Islet of Langerhans (tissue), 1 donor: ENCODE data around the gene RASSF1.

Source experiments
- FAIRE-seq: peaks from one replicate; lab custom pipeline; 2011; peaks lifted over from hg19 to GRCh38; lab: Jason Lieb, UNC

The RASSF1 gene

DNA sequence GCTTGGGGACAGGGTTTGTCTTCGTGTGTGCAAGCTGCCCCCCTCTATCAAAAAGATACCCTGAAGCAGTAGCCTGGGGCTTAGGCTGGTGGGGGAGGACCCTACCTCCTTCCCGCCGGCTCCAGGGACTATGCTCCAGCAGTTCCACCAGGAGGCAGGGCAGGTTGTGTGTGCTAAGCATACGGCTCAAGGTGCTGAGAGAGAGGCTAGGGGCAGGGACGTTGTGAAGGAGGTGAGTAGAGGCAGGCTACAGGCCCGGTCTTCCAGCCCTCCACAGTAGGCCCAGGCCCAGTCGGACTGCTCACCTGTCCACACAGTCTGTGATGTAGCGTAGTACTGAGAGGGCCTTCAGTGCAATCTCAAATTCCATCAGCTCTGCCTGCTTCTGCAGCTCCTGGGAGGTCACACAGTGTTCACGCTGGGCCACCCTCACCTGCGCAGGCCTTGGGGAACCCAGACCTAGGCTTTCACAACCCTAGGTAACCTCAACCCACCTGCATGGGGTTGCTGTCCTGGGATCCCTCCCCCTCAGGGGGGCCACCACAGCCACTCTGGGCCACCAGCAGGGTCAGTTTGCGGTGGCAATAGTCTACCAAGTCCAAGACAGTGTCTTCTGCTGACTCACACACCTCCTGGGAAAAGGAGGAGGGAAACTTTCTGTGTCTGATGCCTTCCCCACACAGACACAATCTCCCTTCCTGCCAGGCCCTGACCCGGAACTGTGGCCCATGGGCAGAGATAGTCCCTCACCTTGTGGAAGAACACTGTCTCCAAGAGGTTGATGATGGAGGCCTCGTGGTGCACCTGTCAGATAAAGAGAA is 2.4 kb upstream of the RASSF1 start:
- FAIRE-seq = no peak

DNA sequence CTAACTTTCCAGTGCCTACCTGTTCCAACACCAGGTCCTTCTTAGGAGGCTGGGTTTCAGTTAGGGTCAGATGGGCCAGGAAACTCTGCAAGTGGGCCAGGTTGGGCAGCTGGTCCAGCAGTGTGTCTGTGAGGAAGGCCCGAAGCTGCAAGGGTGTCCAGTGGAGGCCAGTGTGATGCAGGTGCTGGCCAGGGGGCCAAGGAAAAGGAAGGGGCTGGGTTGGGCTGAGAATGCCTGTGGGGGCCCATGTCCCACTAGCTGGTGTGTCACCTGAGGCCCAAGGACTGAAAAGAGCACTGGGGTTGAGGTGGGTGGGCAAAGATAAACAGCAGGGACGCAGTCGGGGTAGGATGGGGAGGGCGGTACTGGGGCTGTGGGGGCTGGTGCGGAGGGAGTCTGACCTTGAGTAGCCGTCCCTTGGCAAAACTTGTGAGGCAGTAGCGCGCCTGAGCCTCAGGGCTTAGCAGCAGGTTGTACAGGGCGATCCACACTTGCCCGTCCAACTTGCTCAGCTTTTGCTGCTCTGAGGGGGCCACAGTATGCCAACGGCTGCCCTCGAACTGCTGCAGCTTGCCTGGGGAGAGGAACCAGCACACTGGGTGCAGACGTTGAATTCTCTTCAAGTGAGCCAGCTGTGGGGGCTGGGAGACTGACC is 1.5 kb upstream of the RASSF1 start:
- FAIRE-seq = no peak

DNA sequence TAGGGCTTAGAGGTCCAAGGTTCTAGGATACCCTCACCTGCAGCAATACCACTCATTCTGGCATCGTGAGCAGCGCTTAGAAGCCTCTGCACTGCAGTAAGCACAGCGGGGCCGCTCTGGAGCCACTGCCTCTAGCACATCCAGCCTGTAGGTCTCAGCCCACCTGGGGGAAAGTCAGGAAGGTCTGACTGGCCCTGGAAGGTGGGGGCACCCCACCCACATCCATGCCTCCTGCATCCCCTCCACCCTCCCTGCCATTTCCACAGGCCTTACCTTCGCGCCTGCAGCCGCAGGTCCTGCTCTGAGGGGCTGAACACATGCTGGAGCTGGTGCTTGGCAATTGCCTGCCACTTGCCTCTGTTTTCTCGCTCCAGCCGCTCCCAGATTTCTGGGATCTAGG is 901 bp upstream of the RASSF1 start:
- no peak for FAIRE-seq

DNA sequence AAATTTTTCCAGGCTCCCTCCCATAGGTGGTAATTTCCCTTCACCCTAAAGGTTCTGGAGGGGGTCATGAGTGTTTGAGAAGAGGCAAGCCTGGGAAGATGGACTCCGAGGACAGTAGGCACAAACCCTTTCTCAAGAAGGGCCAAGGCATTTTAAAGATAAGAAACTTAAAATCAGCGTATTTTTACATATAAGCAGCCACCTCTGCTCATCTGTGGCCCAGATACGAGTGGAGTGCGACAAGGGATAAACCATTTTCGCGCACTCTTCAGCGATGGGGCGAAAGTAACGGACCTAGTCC is 539 bp downstream of the RASSF1 start:
- FAIRE-seq = no peak

DNA sequence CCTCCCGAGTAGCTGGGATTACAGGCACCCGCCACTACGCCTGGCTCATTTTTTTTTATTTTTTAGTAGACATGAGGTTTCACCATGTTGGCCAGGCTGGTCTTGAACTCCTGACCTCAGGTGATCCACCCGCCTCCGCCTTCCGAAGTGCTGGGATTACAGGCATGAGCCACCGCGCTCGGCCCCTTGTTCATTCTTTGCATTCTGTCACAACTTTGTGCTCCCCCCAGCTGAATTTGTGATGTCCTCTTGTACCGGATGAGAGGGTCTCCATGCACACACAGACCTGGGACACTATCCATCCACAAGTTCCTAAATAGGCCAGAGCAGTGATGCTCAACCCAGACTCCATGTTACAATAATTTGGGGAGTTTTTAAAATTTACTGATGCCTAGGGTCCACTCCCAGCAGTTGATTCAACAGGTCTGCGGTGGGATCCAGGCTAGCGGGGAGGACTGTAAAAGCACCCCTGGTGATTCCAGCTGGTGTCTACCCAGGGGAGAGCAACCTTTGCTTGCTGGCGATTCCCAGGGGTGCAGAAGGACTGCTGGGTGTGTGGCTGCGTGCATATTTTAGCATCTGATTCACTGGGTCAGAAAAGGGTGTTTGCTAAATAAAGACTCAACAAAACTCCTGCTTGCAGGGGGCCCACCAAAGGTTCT is 1.0 kb downstream of the RASSF1 start:
- no peak for FAIRE-seq

DNA sequence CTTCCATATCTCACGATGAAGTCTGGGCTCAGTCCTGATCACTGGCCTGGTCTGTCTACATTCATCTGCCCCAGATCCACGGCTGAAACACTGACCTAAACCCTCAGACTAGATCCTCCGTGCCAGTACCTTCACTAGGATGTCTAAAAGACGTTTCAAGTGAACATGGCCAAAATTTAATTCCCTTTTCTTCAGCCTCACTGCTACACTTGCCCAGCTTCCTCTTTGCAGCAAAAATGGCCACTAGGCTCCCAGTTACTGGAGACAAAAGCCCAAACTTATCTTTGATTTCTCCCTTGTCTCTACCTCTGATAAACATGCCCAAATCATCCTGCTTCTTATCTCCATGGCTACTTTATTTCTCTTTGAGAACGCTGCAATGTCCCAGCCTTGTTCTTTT is 1.7 kb downstream of the RASSF1 start:
- FAIRE-seq = no peak

DNA sequence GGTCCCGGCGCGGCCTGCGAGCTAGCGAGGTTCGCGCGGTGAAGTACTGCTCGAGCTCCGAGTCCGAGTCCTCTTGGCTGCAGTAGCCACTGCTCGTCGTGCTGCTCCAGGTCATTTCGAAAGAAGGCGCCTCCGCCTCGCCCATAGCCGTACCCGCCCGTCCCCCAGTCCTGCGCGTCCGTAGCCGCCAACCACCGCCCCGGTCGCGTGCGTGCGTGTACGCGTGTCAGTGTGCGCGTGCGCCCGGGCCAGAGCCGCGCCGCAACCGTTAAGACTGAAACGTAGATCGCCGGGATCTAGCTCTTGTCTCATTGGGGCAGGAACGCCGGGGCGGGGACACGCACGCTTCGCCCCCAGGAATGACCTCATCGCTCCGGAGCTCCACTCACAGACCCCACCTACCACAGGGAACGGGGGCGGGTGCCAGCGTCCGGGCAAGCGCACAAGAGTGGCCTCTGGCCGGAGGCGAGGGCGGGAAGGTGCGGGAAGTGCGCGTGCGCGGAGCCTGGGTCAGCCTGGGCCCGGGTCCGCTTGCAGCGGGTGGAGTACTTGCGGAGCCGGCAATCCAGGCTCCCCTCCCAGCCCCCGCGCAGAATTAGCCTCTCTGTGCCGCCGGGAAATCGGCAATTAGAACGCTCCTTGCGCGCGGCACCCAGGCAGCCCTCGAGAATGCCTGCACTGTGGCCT is 3.3 kb downstream of the RASSF1 start:
- peak; percentile 89 for FAIRE-seq

DNA sequence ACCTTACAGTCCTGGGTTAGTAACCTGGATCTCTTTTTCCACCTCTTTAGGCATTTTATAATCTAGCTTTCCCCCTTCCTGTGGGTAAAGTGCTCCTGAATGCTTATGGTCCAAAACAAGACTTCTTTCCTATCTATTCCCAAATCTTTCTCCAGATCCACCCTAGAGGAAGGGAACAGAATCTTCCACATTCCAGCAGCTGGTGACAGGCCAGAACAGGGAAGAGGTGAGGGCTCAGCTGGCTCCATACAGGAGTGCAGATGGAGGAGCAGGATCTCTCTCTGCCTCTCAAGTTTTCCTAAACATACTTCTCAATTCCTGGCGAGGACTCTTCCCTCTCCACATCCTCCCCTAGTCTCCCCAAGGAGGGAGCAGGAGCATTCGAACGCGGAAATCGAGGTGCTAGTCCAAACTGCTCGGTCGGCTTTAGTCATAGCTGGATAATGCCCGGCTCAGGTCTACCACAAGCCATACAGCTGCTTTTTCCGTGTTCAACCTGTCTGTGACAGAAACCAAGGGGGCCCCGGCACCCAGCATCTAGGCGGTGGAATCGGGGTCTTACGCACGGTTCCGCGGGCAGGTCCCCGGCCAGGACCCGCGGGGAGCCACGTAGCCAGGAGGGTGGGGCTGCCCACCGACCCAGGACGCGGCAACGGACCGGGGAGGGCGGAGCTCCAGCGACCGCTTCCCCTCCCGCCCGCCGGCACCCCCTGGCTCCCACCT is 4.0 kb downstream of the RASSF1 start:
- FAIRE-seq = no peak

DNA sequence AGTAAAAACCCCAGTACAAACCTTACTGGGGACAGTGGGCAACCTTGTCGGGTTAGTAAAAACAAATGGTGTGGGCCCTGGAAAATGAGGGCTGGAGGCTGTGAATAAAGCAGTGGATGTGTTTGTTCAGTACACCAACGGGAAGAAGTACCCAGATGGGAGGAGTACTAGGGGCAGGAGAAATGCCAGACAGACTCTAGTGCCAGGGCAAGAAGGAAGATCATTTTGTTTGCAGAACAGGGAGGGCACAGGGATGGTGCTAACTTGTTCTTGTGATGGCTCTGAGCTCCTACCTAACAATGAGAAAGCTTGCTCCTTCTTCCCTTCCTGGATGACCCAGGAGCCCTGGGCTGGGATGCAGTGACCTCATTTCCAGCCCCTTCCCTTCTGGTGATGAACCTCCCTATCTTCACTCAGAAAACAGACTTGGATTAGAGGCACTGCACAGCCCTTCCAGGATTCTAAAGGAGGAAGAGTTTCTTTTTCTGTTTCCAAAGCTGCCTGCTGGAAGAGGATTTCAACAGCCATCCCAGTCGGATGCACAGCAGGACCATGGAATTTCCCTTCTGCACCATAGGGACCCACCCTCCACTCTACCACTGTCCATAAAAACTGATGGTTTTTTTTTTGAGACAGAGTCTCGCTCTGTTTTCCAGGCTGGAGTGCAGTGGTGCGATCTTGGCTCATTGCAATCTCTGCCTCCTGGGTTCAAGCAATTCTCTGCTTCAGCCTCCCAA is 6.1 kb downstream of the RASSF1 start:
- no peak for FAIRE-seq

DNA sequence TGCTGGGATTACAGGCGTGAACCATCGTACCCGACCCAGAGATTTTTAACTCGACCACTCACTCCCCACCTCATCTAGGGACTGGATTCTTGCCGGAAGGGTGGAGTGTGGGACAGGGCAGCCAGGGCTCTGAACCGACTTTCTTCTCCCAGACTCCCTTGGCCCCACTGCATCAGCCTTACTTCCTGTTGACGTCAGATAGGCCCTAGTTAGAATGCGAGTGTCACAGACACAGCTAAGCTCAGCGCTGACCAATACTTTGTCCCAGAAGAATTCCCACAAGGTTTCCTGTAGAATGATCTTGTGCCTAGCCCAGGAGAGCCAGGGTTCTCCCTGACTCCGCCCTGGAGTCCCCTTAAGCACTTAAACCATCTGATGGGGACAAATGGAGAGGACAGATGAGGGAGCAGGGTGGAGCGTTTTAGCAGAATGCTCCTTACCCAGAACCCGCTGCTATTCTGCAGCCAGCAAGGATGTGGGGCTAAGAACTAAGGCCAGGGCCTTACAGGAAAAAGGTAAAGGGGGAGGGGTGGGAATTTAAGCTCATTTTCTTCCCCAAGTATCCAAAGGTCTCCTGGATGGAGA is 6.8 kb downstream of the RASSF1 start:
- no peak for FAIRE-seq

DNA sequence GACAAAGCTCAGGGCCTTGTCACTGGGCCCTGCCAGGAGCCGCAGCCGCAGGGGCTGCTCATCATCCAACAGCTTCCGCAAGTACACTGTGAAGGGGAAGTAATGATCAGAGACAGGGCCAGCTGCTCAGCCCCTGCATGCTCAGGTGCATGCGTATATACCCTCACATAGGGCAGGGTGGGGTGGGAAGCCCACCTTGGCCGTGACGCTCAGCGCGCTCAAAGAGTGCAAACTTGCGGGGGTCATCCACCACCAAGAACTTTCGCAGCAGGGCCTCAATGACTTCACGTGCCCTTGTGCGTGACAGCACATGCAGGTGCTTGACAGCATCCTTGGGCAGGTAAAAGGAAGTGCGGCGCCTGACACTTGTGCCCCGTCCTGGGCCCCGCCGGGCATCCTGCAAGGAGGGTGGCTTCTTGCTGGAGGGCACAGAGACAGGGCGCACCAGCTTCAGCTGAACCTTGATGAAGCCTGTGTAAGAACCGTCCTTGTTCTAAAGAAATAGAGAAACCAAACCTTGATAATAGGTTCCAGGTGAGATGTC is 9.2 kb downstream of the RASSF1 start:
- FAIRE-seq = no peak

DNA sequence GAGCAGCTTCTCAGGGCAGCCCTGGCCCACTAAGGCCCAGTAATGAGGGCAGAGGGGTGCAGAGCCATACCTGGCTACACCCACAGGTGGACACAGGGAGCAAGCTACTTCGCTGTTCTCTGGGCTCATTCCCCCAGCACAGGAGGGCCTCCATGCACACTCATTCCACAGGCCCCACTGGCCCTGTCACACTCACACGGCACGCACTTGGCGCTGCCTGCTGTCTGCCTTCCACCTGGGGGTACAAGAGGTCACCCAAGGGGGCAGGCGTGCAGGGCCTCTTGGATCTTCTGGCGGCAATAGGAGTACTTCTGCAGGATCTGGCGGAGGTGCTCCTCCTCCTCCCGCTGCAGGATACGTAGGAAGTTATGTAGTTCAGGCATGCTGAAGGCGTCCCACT is 10.3 kb downstream of the RASSF1 start:
- no peak for FAIRE-seq

DNA sequence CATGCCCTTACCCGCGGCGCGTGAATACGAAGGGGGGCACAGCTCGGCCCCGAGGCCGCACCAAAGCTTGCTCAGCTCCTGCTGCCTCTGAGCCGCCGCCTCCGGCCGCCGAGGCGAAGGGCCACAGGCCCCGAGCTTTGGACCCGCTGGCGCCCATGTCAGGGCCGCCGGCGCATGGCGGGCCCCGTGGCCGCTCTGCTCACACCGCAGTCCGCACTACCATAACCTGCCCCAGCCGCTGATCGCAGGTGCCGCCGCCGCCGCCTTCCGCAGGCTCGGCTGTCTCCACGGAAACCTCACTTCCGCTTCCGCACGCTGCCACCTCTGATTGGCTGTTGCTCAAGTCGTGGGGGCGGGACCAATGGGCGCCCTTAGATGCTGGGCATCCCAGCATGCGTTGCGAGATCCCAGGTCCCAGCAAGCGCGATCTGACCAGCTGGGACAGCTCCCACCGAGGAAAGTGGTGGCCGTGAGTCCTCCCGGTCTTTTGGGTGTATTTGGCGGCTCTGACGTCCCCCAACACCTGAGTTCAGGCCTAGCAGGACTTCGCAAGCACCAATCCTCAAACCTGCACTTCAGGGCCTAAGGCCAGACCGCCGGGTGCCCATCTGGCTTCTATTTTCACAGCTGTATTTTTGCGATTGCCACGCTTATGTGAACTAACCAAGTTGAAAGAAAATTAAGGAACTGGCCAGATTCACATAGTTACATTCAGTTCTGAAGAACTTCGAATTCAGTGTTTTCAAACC is 12.5 kb downstream of the RASSF1 start, which contains the start of gene TUSC2:
Gene TUSC2 (minus strand): TSS at position 281 of the 749 bp plus-strand sequence. CDS start 124 bp downstream, at position 157.
- FAIRE-seq = peak; percentile 79

DNA sequence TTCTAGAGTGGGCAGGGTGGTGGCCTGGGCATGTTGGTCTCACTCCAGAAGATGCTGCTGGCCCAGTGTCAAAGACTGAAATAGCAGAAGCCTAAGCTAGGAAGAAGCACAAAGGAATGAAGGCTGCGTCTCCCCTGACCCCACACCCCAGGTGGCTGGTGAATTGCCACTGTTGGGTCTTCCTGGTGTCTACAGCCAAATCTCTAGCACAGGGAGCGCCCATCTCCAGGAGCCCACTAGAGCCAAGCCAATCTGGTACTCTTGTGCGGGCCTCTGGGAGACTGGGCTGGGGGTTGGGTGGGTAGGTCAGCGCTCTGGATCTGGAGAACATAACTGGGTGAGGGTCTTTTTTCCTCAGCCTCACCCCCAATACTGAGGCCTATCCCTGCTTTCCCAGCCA is 13.5 kb downstream of the RASSF1 start:
- FAIRE-seq = no peak

DNA sequence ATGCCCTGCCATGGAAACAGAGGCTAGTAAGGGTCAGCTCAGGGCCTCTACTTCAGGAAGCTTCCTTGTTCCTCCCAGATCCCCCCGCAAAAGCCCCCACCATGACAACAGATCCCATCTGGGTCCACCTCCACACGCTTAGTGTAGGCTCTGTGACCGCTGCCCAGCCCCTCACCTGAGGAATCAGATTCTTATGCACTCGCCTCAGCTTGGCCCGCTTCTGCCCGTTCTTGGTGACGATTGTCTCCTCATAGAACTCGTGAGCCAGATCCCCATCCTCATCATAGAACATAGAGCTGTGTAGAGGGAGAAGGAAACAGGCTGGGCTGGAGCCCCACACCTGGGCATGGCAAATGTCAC is 14.5 kb downstream of the RASSF1 start:
- FAIRE-seq = no peak

DNA sequence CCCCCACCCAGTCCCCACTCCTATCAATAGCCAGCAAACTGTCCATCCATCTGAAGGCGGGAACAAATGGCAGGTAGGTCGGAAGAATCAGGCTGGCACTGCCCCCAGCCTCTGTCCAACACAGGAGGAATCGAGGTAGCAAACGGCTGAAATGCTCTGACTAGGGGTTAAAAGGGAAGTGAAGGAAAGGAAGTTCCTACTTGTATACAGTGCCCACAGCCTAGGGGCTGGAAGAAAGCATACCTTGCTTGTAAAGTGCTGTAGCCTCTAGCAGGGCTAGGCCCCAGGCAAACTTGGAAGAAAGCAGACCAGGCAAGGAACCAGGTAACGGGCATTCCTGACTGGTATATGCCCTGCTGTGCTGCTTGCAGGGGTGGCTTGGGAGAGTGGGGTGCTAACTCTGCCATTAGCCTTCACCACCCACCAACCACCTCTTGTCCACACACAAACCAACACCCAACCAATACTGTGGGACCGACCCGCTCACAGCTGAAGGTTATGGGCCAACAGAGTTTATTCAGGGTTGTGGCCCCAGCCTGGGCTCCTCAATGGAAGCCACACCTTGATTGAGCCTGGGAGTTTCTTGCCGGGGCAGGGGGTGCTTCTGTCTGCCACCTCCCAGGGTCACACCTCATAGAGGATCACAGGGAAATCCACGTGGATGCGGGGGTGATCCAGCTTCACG is 15.0 kb downstream of the RASSF1 start:
- no peak for FAIRE-seq

DNA sequence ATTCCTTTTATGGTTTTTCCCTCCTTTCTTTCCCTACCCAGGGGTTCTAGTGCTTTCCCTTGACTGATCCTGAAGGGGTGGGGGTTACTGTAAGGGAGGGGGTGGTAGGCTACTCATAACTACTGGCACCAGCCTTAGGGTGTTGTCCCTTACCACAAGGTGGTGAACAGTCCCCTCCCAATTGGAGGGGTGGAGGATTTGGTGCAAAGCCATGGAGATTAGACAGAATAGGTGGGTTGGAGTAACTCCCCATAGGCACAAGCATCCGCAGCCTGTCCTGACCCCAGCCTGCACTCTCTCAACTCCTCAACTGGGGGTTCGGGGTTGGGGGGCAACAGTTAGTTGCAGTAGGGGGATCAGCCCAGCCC is 15.5 kb downstream of the RASSF1 start:
- no peak for FAIRE-seq

DNA sequence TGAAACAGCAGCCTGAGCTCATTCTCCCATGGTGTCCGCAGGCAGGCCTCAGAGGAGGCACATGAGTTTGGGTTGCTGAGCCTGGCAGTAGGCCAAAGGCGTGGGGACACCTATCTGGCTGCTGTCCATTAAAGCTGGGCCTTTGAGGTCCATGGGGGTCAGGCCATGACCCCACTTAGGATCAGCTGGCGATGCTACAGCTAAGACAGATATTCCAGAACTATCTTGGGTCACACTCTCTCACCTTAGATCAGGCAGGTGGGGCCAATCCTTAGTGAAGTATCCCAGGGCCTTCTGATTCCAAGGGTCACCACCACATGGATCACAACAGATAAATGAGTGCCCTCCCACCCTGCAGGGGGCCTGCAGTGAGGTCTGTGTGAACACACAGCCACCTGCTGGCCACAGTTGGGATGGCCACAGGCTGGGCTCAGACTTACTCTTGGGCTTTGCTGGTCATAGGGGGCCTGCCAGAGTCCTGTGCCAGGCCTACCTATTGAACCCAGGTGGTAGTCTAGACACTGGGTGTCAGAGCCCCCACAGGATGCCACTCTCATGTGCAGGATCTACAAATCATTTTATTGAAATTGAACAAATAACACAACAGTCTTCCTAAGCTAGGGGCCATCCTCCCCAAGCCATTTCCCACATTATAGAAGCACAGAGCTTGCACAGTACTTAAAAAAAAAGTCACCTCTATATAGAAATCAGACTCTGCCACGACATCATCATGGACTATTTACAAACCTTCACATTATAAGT is 16.1 kb downstream of the RASSF1 start:
- no peak for FAIRE-seq
